GOT3 (cell line): ENCODE results near the gene PWWP3B.
"Not testable (repeated sequence)": the region's sequence is repeated elsewhere in the genome, so short reads cannot be mapped to it uniquely, and the experiment has no call there.

Experiments
- DNase-seq: peaks from one replicate; lab custom pipeline; 2025; ENCODE audit warnings: mixed read lengths; lab: John Stamatoyannopoulos, UW

The PWWP3B gene

DNA sequence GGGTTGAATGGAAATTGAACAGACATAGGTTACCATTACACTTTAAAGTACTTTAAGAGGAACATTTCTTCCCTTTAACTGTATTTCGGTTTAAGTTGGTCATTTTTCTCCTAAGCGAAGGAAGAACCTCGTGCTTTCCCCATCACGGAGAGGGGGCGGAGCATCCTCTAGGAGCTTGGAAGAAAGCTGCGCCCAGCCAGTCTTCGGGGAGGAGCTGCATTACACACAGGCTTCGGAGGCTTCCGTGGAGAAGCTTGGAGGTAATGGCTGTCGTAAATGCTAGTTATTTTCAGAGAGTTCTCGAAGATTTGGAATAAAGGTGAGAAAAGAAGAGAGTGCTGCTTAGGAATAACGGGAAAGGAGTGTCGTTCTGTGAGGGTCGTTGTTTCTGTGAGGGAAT, at the start of gene PWWP3B:
PWWP3B (plus strand) TSS at position 199 of the 400 bp plus-strand sequence. CDS start 37,128 bp downstream, outside the sequence.
- no peak for DNase-seq

DNA sequence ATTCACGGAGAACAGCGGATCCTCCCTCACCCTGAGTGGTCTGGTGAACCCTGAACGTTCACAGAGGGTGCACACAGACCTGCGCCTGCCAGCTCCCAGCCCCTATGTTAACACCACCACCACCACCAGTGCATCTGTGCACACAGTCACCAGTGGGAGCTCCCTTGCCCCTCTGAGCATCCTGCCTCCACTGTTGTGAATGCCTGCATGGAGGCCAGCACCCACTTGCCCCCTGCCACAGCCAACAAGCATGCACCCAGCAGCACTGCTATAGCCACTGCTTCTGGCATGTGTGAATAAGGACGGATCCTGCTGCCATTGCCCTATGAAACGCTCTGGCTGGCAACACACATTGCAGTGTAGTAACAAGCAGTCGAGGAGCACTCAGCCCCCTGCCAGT, 29.1 kb upstream of the PWWP3B start:
- no peak for DNase-seq

DNA sequence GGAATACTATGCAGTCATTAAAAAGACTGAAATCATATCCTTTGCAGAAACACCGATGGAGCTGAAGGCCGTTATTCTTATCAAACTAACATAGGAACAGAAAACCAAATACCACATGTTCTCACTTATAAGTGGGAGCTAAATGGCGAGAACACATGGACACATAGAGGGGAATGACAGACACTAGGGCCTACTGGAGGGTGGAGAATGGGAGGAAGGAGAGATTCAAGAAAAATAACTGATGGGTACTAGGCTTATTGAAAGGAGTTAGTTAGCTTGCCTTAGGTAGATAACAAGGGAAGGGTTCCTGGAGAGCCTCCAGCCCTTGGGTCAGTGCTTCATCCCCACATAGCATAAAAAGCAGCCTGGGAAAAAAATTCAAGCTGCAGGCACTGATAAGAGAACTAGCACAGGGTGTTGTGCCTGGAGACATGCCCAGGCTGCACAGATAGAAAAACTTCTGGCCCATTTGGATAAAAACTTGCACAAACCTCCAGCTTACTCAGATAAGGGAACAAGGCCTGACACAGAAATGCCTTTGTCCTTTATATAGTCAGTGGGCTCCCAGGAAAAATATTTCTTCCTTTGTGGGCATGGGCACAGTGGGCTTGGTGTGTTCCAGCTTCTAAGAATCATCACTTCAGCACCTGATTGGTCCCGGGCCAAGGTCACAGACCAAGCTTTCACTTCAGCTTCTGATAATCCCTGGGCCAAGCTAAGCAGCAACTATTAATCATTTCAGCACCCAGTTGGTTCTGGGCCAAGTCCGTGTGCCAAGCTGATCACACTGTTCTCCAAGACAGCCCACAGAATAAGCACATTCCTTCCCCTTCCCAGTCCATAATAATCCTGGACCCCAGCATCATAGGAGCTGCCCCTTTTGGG, 23.1 kb upstream of the PWWP3B start:
- DNase-seq, result no peak

DNA sequence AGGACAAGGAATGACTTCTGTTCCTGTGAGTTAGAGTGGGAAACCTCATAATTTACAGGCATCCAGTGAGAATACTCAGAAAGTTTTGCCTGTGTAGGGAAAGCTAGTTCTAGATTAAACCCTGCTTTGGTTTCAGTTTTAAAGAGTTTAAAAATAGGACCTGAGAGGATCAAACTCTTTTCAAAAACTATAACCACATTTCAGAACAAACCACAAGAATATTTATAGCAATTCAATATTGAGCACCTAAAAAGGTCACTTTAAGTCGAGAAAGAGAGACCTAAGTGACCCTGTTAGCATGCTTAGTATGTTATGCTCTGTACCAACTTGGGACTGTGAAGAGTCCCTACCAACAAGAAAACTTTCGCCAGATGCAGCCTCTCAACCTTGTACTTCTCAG, 17.4 kb upstream of the PWWP3B start:
- no peak for DNase-seq

DNA sequence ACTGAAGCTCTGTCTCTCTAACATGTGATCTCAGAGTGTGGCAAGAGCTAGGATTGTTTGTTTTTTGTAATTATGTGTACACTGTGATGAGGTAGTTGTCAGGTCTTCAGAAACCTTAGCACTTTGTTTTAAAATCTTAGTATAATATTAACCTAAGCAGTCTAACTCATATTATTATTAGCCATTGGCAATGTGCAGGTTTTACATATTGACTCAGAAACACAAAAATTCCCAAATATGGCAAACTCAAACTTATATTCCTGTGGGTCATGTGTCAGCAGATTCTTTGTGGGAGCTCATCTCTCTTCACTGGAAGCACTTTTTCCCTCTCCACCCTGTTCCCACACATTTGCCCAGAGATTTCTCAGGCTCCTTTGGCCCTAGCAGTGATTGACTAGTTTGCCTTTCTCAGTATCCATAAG, 8.2 kb upstream of the PWWP3B start:
- DNase-seq, result no peak

DNA sequence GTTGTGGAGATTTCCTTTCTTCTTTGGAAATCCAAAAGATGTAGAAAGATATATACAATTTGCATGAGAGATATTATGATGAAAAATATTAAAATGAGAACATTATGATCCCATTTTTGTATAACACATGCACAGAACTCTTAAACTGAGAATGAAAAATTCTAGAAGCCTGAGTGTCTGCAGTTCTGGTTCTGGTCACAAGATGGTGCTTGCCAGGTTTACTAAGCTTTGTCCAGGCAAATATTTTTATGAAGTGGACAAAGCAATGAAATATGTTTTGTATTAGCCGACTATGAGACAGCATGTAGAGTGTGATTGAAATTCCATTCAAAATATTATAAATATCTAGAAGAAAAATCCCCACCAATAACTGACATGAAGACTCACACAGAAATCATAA, 2.2 kb downstream of the PWWP3B start:
- DNase-seq, result no peak

DNA sequence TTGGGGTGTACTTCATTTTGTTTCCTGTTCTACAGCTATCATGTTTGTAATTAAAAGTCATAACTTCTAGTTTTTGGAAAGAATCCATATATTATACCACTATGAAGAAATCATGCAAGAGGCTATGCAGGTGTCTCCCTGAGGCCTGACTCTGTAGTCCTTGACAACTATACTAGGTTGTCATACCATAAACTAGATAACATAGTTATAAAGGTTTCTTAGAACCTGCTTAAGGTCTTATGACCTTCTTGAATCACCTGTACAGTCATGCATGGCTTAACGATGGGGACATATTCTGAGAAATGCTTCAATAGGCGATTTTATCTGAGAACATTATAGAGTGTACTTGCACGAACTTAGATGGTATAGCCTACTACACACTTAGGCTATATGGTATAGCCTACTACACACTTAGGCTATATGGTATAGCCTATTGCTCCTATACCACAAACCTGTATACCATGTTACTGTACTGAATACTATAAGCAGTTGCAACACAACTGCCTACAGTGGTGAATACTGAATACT, 3.3 kb downstream of the PWWP3B start:
- no peak for DNase-seq

DNA sequence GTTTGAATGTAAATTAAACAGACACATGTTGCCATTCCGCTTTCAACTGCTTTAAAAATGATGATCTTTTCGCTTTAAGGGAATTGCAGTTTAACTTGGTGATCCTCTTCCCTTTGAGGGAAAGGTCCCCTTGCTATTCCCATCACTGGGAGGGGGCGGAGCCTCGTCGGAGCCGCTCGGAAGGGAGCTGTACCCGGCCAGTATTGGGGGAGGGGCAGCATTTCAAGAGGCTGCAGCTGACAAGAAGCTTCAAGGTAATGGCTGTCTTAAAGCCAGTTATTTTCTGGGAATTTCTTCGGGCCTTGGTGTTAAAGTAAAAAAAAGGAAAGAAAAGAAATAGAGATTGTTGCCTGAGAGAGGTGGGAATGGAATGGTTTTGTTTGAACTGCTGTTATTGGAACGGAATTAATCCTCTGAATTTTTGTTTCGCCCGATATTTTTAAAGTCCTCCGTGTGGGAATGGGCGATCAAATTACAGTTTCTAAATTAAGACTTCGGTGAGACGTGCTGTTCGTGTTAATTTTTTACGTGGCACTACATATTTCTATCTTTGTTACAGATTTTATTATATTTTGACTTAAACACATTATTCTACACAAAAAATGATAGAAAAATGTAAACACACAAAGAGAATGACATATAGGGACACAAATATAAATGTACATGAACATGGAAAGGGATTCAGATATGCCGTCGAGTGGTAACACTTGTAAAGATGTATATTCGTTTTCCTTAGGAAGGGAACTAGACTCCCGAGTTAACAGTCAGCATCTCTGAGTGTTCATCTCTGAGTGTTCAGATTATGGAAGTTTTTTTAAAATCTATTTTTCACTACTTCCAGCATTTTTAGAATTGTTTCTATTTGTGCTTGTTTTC, 9.2 kb downstream of the PWWP3B start:
- DNase-seq, result no peak

DNA sequence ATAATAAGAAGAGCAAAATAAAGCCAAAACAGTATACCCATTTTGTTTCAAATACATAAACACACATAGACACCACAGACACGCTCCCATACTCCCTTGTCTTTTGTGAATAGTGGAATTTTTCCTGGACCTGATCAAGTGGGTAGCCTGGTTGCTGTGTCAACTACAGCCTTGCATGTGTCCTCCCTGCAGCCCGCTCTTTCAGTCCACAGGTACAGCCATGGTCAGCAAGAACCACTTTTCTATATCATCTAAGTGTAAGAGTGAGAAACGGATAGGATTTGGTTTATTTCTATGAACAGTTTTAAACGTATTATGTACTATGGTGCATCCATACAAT, 9.8 kb downstream of the PWWP3B start:
- no peak for DNase-seq

DNA sequence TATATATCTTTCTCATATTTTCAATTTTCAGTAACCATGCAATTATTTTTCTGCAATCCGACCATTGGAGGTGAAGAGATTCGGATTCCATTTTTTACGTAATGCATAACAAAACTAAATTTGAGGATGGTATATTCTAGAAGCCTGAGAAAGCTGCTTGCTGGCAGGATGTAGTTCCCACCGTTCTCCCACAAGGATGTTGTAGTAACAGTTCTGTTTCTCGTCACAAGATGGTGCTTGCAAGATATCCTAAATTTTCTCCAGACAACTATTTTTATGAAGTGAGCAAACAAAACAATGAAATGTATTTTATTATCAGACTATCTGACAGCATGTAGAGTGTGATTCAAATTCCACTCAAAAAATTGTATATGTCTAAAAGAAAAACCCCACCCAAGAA, 10.7 kb downstream of the PWWP3B start:
- DNase-seq, result no peak

DNA sequence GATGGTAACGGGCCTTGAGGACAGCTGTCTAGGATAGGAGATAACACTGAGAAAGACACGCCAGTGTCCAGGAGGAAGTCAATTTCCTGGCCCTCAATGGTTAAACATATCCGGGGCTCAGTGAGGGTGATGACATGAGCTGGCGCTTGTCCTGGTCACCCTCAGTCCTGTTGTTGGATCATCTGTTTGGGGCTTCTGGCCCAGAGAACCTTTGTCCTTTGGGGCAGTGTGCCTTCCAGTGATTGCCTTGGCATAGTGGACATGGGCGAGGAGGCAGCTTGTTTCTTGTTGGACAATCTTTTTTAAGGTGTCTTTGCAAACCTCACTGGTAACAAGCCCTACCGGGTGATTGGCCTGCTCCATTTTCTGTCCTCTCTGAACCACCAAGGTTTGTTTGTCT, 15.6 kb downstream of the PWWP3B start:
- not testable (repeated sequence) for DNase-seq

DNA sequence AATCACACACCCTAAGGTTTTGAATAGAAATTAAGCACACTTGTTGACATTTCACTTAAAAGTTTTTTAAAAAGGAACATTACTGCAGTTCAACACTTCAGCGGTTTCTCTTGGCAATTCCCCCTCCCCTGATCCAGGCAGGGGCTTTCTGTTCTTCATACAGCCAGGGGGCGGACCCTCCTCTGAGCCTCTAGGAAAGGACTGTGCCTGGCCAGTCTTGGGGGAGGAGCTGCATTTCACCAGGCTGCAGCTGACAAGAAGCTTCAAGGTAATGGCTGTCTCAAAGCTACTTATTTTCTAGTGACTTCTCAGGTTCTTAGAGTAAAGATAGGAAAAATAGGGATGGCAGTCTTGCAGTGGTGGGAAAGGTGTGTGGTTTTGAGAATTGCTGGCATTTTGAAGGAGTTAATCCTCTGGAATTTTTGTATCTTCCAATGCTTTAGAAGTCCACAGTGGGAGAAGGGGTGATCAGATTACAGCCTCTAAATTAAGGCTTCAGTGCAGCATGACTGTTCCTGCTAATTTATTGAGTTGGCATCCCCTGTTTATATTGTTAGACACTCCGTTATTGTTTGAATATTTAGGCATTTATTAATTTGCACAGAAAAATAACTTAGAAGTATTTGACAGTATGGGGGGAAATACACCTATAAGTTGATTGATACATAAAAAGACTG, 33.5 kb downstream of the PWWP3B start:
- DNase-seq, result no peak

DNA sequence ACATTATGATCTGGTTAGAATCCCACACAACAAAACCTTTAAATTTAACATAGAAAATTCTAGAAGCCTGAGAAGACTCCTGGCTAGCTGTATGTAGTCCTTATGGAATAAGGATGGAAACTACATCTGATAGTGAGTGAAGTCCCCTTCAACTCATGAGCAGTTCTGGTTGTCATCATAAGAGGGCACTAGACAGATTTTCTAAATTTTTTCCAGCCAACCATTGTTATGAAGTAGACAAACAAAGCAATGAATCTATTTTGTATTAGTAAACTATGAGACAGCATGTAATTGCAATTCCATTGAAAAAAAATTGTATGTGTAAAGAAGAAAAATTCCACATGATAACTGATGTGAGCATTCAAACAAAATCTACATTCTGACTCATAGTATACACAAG, 35.2 kb downstream of the PWWP3B start:
- no peak for DNase-seq

DNA sequence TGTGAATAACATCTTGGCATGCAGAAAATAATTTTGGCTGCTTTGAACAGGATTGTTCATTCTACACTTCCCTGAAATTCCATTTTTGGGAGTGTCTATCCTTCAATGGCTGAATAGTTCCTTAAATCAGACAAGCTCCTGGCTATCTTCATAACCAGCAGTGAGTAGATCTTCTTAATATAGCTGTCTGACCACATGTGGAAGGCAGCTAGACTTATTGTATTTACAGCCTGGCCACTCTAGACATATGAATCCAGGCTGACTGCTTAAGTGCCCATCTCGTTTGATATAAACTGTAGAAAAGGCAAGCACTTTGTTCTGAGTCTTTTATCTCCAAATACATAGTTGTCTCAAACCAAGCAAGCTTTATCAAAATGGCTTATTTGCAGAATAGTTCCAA, 40.0 kb downstream of the PWWP3B start:
- DNase-seq, result no peak
